ENCODE results near the gene VAV2. TPM values are rescaled to one million over a fixed set of nuclear protein-coding genes. Genes with fewer than 3 reads are reported as not detected.

The VAV2 gene
- total RNA-seq, 1 experiment from 2014 or later: 28.0 TPM

DNA sequence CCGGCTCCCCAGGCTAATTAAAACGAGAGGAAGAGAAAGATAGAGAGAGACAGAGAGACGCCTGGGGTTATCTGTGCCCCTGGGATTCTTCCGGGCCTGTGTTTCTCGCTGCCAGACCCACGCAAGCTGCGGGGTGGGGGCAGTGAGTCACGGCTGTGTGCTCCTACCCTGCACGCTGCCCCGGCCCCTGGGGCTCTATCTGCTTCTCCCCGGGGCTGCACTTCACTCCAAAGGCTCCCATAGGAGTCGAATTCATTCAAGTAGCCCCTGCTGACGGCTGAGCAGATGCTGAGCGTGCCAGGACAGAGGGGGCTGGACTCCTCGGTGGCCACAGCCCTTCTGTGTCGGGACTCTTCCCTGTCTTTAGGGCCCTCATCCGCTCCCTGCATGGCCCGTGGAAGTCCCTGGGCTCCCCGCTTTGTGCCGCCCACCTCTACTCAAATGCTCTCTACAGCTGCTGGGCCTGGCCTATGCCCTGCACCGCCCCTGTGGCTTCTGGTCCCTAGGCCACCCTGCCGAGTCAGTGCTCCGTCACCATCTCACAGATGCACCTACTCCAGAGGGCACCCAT, 276.7 kb downstream of the VAV2 start:
- no peaks in the 10 kb centered on the region for H3K27me3 ChIP-seq
- no peaks in the 10 kb centered on the region for H3K36me3 ChIP-seq
- peak overlapping the region; percentile 91 for H3K27ac ChIP-seq
- 0 out of 2 replicates have a peak, but pooled peaks cover 2% of the 10 kb centered on the region for H3K9me3 ChIP-seq (replicated peaks)
- peak overlapping the region; percentile 25 for H3K4me3 ChIP-seq
- DNase-seq: peak; percentile 79
- H3K4me1 ChIP-seq: peaks cover 61% of the 10 kb centered on the region

DNA sequence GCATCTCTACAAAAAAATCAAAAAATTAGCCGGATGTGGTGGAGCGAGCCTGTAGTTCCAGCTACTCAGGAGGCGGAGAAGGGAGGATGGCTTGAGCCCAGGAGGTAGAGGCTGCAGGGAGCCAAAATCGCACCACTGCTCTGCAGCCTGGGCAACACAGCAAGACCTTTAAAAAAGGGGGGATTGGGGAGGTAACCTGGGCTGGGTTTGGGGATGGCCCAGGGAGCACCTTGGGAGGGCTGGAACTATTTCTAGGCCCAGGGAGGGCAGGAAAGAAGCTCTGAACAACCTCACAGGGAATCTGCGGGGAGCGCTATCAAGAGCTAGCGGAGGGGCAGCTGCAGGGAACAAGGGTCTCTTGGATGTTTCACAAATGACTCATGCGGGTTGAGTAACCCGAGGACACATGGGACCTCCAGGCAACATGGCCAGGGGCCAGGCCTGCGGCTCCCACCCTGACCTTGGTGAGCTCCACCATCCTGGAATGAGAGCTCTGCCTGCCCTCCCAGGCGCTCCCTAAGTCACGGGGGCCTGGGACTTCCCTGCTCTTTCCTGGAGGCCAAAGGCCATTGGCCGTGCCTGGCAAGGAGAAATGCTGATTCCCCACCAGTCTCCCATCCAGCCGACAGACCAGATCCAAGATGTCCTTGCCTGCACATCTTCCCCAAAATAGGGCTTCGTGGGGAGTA, 277.4 kb downstream of the VAV2 start:
- H3K4me1 ChIP-seq: peaks cover 67% of the 10 kb centered on the region

DNA sequence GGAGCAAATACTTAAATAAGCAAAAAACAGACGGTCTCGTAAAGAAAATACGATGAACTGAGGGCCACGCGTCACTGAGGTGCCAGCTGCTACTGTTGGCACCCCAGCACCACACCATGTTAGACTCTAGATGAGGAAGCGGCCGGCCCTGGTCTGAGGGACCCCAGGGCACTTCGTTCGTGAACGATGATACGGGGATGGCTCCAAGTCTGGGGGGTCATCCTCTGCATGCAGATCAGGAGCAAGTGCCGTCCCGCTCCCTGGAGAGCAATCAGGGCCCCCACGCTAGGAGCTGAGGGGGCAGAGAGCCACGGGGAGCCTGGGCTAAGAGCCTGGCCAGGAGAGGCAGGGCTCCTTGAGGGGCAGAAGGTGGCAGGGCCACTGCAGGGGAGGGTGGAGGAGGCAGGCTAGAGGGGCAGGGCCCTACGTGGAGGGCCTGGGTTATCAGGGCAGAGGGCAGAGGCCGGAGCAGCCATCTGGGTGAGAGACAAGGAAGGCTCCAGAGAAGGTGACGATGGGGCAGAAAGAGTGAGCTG, 278.1 kb downstream of the VAV2 start:
- H3K4me3 ChIP-seq: no peak overlapping the region
- peak overlapping the region; percentile 91 for H3K27ac ChIP-seq
- peaks cover 74% of the 10 kb centered on the region for H3K4me1 ChIP-seq
- H3K36me3 ChIP-seq: no peaks in the 10 kb centered on the region
- H3K9me3 ChIP-seq (replicated peaks): no peaks in the 10 kb centered on the region
- H3K27me3 ChIP-seq: no peaks in the 10 kb centered on the region
- DNase-seq: no peak

More for the DNA sequence above, 277.4 kb downstream of the VAV2 start:
- peak; percentile 99 for DNase-seq
- no peaks in the 10 kb centered on the region for H3K36me3 ChIP-seq
- no peaks in the 10 kb centered on the region for H3K27me3 ChIP-seq
- H3K27ac ChIP-seq: peak overlapping the region; percentile 91
- peak overlapping the region; percentile 25 for H3K4me3 ChIP-seq
- no peaks in the 10 kb centered on the region for H3K9me3 ChIP-seq (replicated peaks)

DNA sequence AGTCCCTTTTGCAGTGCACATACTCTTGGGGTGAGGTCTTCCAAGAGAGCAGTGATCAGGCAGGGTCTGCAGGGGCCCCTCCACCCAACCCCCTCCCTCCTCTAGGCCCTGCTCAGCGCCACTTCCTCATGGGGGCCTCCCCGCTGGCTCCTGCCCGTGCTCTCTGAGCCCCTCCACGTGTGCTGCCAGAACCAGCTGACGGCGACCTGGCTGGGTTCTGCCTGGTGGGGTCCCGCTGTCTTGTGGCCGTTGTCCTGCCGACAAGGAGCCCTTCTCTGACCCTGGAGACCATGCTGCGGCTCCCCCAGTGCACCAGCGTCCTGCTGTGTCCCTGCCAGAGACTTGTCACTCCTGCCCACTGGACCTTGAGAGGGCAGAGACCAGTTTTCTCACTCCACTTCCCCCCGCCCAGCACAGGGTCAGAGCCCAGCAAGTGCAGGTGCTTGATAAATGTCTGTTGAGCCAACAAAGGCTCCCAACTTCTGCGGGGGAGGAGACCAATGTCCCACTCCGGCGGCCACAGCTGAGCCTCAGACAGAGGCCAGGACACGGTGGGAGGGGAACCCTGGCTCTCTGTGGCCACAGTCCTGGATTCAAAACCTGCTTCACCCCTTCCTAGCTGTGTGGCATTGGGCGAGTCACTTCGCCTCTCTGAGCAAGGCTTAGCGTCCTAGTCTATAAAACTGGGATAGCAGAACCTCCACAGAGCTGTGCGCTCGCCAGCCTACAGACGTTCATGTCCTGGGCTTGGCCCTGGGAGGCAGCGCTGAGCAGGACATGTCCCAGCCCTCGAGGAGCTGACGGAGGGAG, 278.8 kb downstream of the VAV2 start:
- Histone ChIP-seq H3K27me3 (no peaks in the 10 kb centered on the region), H3K9me3 (replicated peaks) (no peaks in the 10 kb centered on the region), H3K27ac (peak overlapping the region; percentile 91; the same call in 1 of the 2 replicates), H3K4me3 (no peak overlapping the region), H3K4me1 (peaks cover 80% of the 10 kb centered on the region), H3K36me3 (no peaks in the 10 kb centered on the region)
- no peak for DNase-seq

DNA sequence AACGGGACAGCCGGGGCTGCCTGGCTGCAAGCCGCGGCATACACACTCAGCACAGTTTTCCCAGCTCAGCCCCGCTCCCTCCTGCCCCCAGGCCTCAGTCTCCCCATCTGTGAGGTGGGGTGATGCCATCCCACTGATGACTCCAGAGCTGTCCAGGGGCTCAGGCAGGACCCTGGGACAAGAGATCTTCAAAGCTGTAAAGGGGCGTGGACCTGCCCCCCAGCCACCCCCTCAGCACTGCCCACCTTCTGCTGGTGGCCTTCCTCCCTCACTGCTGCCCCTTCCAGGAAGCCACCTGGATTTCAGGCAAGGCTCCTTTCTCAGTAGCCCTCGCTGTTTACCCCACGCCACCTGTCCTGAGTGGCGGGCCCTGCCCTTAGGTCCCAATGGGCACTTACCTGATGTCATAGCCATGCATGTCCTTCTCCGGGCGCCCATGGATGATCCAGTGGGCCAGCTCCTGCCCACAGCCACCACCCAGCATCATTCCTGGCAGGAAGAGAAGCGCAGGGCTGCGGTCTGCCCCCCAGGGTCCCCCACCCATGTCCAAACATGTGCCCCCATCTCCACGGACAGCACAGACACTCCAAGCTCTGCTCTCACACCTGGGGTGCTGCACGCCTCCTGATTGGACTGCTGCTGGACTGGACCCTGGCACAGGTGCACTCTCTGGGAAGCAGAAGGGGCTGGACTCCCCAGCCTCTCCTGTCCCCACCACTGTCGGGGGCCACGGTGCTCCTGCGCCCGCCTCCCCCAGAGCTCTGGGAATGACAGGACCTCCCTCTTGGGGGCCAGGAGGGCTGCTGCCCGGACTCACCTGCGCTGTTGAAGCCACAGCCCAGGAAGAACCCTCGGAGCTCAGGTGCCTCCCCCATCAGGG, 279.7 kb downstream of the VAV2 start:
- Histone ChIP-seq H3K9me3 (replicated peaks) (no peaks in the 10 kb centered on the region), H3K4me3 (no peak overlapping the region), H3K36me3 (no peaks in the 10 kb centered on the region), H3K27ac (peak overlapping the region; percentile 92), H3K4me1 (peaks cover 80% of the 10 kb centered on the region), H3K27me3 (no peaks in the 10 kb centered on the region)
- no peak for DNase-seq

Other genes with a start within 250 kb of the VAV2 start
- 20.1 and 20.2 TPM in 2 replicates for gene BRD3OS, start 33.2 kb upstream of the VAV2 start, total RNA-seq (2014; rRNA removed; shearing (Covaris generic))
- 39.5 and 43.3 TPM in 2 replicates for gene BRD3, start 75.7 kb upstream of the VAV2 start, total RNA-seq (2014; rRNA removed; shearing (Covaris generic))
- 76.4 and 84.9 TPM in 2 replicates for gene WDR5, start 143.8 kb upstream of the VAV2 start, total RNA-seq (2014; rRNA removed; shearing (Covaris generic))
- not detected in 2 replicates for gene RNU6ATAC, start 172.2 kb upstream of the VAV2 start, total RNA-seq (2014; rRNA removed; shearing (Covaris generic))

Measured in SJCRH30 (cell line).